Hematopoietic multipotent progenitor cell (in vitro differentiated cells): Measurements from ENCODE around the gene MANSC1. TPM values are rescaled to one million over a fixed set of nuclear protein-coding genes. Genes with fewer than 3 reads are reported as not detected.
"Not testable (repeated sequence)": the region's sequence is repeated elsewhere in the genome, so short reads cannot be mapped to it uniquely, and the experiment has no call there.

Experiments used
- DNase-seq, 3 donors: peaks; one replicate each; pipeline ENCODE4 v3.0.0-alpha.2; 2011 to 2015; ENCODE audit warnings: low read depth in 2 of 3, low spot score in 2 of 3
- total RNA-seq: library from RNA; depleted of rRNA; stranded (reverse); fragments of >200 nt; gene quantifications from one replicate; pipeline ENCODE4 v1.2.3, GENCODE V29; 2012

MANSC1 gene
- total RNA-seq, 1 donor, result 4.6 TPM

- DNase-seq, result no peak
Observed at GRCh38 chr12:12366701-12367481, 16.8 kb upstream of the MANSC1 start.

GRCh38 chr12:12365931-12366431 lies 15.9 kb upstream of the MANSC1 start:
- DNase-seq, result no peak

- DNase-seq, result no peak
Observed at GRCh38 chr12:12365446-12365802, 15.4 kb upstream of the MANSC1 start.

- no peak for DNase-seq
Observed at GRCh38 chr12:12364787-12365445, 14.9 kb upstream of the MANSC1 start.

GRCh38 chr12:12358528-12358927 lies 8.5 kb upstream of the MANSC1 start:
- DNase-seq, result no peak

GRCh38 chr12:12357719-12358461 lies 7.8 kb upstream of the MANSC1 start:
- no peak for DNase-seq

GRCh38 chr12:12356896-12357718 lies 7.1 kb upstream of the MANSC1 start, which contains the start of gene BORCS5:
Gene BORCS5, plus strand, starts transcription at chr12:12357078. Its CDS starts 374 bp downstream, at chr12:12357452.
- DNase-seq, result peak; percentile 95 to 98 (median 98)

- no peak for DNase-seq
Observed at GRCh38 chr12:12356467-12356895, 6.4 kb upstream of the MANSC1 start.

- DNase-seq, result no peak
Observed at GRCh38 chr12:12353807-12354206, 3.8 kb upstream of the MANSC1 start.

GRCh38 chr12:12353276-12353675 lies 3.2 kb upstream of the MANSC1 start:
- no peak for DNase-seq

- DNase-seq, result not testable (repeated sequence)
Observed at GRCh38 chr12:12351468-12352185, 1.6 kb upstream of the MANSC1 start.

- DNase-seq, result no peak
Observed at GRCh38 chr12:12350868-12351463, 924 bp upstream of the MANSC1 start.

- peak in 2 of 3 donors; percentile 29 to 32 for DNase-seq
Observed at GRCh38 chr12:12338527-12339168, 11.4 kb downstream of the MANSC1 start.

GRCh38 chr12:12336511-12336910 lies 13.5 kb downstream of the MANSC1 start:
- DNase-seq, result no peak

GRCh38 chr12:12336049-12336411 lies 14.0 kb downstream of the MANSC1 start:
- DNase-seq, result no peak

GRCh38 chr12:12334367-12335040 lies 15.5 kb downstream of the MANSC1 start:
- peak in 2 of 3 donors; percentile 73 to 74 for DNase-seq

- peak in 2 of 3 donors; percentile 37 for DNase-seq
Observed at GRCh38 chr12:12333407-12334366, 16.4 kb downstream of the MANSC1 start.
